IMR-90 (cell line): Measurements from ENCODE around the gene TCF4. TPM values are rescaled to one million over a fixed set of nuclear protein-coding genes. Genes with fewer than 3 reads are reported as not detected.

Experiments used
- RFX5 ChIP-seq: IDR thresholded peaks from 2 replicates; pipeline ENCODE4 v1.8.0; 2012; ENCODE audit warnings: low read depth, mild to moderate bottlenecking, low read length, moderate library complexity
- polyA plus RNA-seq, 3 experiments: library from polyadenylated mRNA; depleted of rRNA; stranded (reverse); fragments of >200 nt; gene quantifications; 2 replicates each; pipeline ENCODE4 v1.2.3, GENCODE V29; 2012; ENCODE audit warnings: low replicate concordance in 1 of 3
- total RNA-seq: library from RNA; depleted of rRNA; stranded (reverse); fragments of >200 nt; gene quantifications from 2 replicates; pipeline ENCODE4 v1.2.3, GENCODE V29; 2012
- TF ChIP-seq, protein P1 (sequence below): fragments of 150-350 bp; IDR thresholded peaks from 2 replicates; pipeline ENCODE4 v1.6.1; 2016; ENCODE audit warnings: low read depth, mild to moderate bottlenecking, low read length, moderate library complexity, borderline replicate concordance

The TCF4 gene
- total and polyA plus RNA-seq, 2 of the 4 experiments (the other 2 are of a cell fraction): 30.0 to 87.1 TPM

DNA sequence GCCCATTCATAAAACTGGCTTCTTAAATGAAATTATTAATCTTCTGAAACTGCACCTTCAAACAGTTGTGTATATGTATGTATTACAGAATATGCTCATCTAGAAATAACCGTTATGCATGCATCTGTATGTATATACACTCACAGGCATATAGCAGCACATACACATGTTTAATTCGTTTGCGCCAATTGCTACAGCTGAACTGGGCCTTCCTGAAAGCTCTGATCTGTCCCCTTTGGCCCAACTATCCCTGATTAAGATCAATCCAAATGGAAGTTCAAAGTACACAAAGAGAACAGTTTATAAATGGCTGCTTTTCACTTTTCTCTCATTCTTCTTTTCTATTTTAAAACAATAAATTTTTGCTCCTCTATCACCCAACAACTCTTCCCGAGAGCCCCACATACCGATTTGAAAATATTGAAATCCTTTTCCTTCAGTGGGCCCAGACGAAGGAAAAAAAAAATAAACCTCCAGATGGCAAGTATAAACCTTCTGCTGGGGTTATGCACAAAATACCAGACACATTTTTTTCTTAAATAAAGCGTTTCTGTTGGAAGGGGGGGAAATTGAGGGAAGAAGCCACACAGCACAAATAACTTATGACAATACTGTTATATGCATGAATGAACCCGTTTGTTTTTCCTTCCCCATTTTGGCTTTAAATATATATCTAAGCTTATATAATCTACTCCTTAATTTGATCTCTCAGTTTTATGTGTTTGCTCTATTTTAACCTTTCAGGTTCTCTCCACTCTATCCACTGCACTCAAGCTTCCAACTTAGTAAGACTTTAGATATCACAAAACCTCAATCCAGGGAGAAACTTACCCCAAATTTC lies 267.3 kb downstream of the TCF4 start (continued):
- TF ChIP-seq, protein P1, sequence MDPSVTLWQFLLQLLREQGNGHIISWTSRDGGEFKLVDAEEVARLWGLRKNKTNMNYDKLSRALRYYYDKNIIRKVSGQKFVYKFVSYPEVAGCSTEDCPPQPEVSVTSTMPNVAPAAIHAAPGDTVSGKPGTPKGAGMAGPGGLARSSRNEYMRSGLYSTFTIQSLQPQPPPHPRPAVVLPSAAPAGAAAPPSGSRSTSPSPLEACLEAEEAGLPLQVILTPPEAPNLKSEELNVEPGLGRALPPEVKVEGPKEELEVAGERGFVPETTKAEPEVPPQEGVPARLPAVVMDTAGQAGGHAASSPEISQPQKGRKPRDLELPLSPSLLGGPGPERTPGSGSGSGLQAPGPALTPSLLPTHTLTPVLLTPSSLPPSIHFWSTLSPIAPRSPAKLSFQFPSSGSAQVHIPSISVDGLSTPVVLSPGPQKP: no peak
- TF ChIP-seq RFX5: no peak
